Sigmoid colon (tissue), 7 donors: ENCODE measurements around the gene P2RX3. TPM values are rescaled to one million over a fixed set of nuclear protein-coding genes. Genes with fewer than 3 reads are reported as not detected.
"Not testable (repeated sequence)": the region's sequence is repeated elsewhere in the genome, so short reads cannot be mapped to it uniquely, and the experiment has no call there.

Experiments
- DNase-seq: peaks from one replicate; pipeline ENCODE4 v3.0.0-alpha.2; 2019
- H3K27ac ChIP-seq, 4 donors: fragments of 200-600 bp; sonication (generic); one replicate each; pipeline ENCODE4 v1.5.1; 2016 to 2019; ENCODE audit warnings: mild to moderate bottlenecking in 1 of 4
- H3K27me3 ChIP-seq, 3 donors: fragments of 200-600 bp; sonication (generic); one replicate each; pipeline ENCODE4 v1.5.1; 2019; ENCODE audit warnings: mild to moderate bottlenecking in 1 of 3
- H3K36me3 ChIP-seq, 4 donors: fragments of 200-600 bp; sonication (generic); one replicate each; pipeline ENCODE4 v1.5.1; 2016 to 2019
- H3K4me1 ChIP-seq, 4 donors: fragments of 200-600 bp; sonication (generic); one replicate each; pipeline ENCODE4 v1.5.1; 2017 to 2019
- H3K4me3 ChIP-seq, 4 donors: fragments of 200-600 bp; sonication (generic); one replicate each; pipeline ENCODE4 v1.5.1; 2017 to 2019; ENCODE audit warnings: mild to moderate bottlenecking in 2 of 4, moderate library complexity in 1 of 4
- H3K9me3 ChIP-seq, 4 donors: fragments of 200-600 bp in 3 of 4; sonication (generic) in 3 of 4; one replicate each; pipeline versions ENCODE4 v1.5.1 to v1.6.1; 2013 to 2019
- CTCF ChIP-seq, 4 experiments: fragments of 450-650 bp in 3 of 4; fragments of 200-600 bp in 1 of 4; IDR thresholded peaks; one replicate each; pipeline ENCODE4 v1.5.1; 2016 to 2019; ENCODE audit warnings: antibody characterized with exemption in 4 of 4, mild to moderate bottlenecking in 3 of 4, moderate library complexity in 2 of 4
- EP300 ChIP-seq, 4 donors: sonication (generic); formaldehyde crosslinking; IDR thresholded peaks; one replicate each; pipeline ENCODE4 v1.6.1; 2017; ENCODE audit warnings: antibody characterized with exemption in 4 of 4
- POLR2A ChIP-seq, 2 donors: fragments of 450-650 bp; IDR thresholded peaks; one replicate each; pipeline ENCODE4 v1.6.1; 2016; ENCODE audit warnings: antibody characterized with exemption in 2 of 2, mild to moderate bottlenecking in 2 of 2, moderate library complexity in 2 of 2
- POLR2AphosphoS5 ChIP-seq, 4 donors: sonication (generic); formaldehyde crosslinking; IDR thresholded peaks; one replicate each; pipeline ENCODE4 v1.6.1; 2017; ENCODE audit warnings: antibody characterized with exemption in 4 of 4
- WGBS, 2 donors: extraction: QIAGEN DNeasy Blood & Tissue Kit; methylation state at CpG; one replicate each; pipeline ENCODE4 v1.1.7; 2013; 5-methylcytosine and 5-hydroxymethylcytosine counted together
- intact Hi-C: fragments of 100-400 bp; cut with DNase I; formaldehyde crosslinking; loops from one replicate; pipeline ENCODE4 v1.15.1; 2023
- polyA plus RNA-seq, 3 donors: library from polyadenylated mRNA; stranded (reverse); fragments of 200-250 nt; gene quantifications; one replicate each; pipeline ENCODE4 v1.2.3, GENCODE V29; 2013
- total RNA-seq, 4 donors: library from RNA; depleted of rRNA; stranded (reverse); fragments of >200 nt; gene quantifications; one replicate each; pipeline ENCODE4 v1.1.0, GENCODE V29; 2016
- donor health status: healthy with polysubstance abuse.
- donor health status: Bipolar disorder and iron deficiency.
- donor health status: healthy.

The P2RX3 gene
- under 1 TPM in 1 of 4 donors, not detected in 3; 0.36 TPM for total RNA-seq
- polyA plus RNA-seq: under 1 TPM in 1 of 3 donors, not detected in 2; 0.07 TPM

DNA sequence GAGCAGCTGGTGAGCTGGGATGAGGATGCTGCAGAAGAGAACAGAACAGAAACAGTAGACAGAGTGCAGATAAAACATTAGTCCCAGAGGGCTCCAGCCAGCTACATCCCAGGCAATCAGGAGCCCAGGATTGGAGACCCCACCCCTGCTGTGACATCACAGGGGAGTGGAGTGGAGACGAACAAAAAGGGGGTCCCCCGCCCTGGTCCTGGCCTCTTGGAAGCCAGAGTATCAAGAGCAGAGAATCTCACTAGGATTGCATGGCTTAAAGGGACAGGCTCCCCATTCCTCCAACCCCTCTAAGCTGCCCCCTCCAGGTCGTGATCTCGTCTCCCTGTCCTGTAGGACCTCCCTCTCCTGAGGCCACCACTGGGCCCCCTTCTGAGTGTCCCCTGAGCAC lies at the start of gene P2RX3:
TSS of gene P2RX3 (plus strand) at position 211 of the 400 bp plus-strand sequence. CDS start 199 bp downstream, outside the sequence.
- Histone ChIP-seq H3K36me3 (peaks cover 0 to 3% (median under 1%) of the 10 kb centered on the region in 4 donors), H3K4me3 (no peak within 1 kb of the TSS), H3K27me3 (peaks cover 0 to 4% (median 0%) of the 10 kb centered on the region in 3 donors), H3K27ac (no peak within 1 kb of the TSS), H3K4me1 (peaks cover 0 to 22% (median 15%) of the 10 kb centered on the region in 4 donors), H3K9me3 (no peaks in the 10 kb centered on the region)
- intact Hi-C loops: loop anchor here (5.0 kb wide), 1 partner anchor 329 kb away; the partner anchor contains the start of gene ZDHHC5
- TF ChIP-seq CTCF (IDR thresholded peaks at IDR 0.05) (no peak), POLR2AphosphoS5 (IDR thresholded peaks at IDR 0.05) (no peak), POLR2A (IDR thresholded peaks at IDR 0.05) (no peak), EP300 (IDR thresholded peaks at IDR 0.05) (no peak)
- WGBS, 2 donors: 60 to 69% methylated on average over 4 of the region's 4 CpGs
- DNase-seq: no peak

GRCh38 chr11:57288771-57289579 lies 49.2 kb upstream of the P2RX3 start:
- H3K4me3 ChIP-seq: no peak overlapping the region
- WGBS, 2 donors: 5 to 19% methylated on average over 11 of the region's 11 CpGs
- H3K27me3 ChIP-seq: no peaks in the 10 kb centered on the region
- peaks cover 0 to 6% (median 0%) of the 10 kb centered on the region in 4 donors for H3K4me1 ChIP-seq
- no peak for DNase-seq
- no peaks in the 10 kb centered on the region for H3K36me3 ChIP-seq
- no peak overlapping the region for H3K27ac ChIP-seq
- TF ChIP-seq POLR2A (IDR thresholded peaks at IDR 0.05): no peak
- no peak for TF ChIP-seq EP300 (IDR thresholded peaks at IDR 0.05)
- no peak for TF ChIP-seq CTCF (IDR thresholded peaks at IDR 0.05)
- no peak for TF ChIP-seq POLR2AphosphoS5 (IDR thresholded peaks at IDR 0.05)
- no peaks in the 10 kb centered on the region for H3K9me3 ChIP-seq
- intact Hi-C loops: no loop called here

DNA sequence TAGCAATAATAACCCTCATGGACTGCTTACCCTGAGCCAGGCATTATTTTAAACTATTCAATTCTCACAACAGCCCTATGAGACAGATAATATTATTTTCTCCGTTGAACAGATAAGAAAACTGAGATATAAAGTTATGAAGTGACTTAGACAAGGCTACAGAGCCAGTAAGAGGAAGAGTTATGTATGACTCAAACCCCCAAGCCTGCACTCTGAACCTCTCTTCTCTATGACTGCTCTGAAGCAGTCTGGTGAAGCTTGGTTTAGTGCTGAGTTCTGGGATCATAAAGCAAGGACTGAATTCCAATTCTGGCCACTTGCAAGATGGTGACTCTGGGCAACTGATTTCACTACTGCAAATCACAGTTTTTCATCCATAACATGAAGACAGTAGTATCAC lies 47.9 kb upstream of the P2RX3 start:
- TF ChIP-seq EP300 (IDR thresholded peaks at IDR 0.05) (no peak), POLR2A (IDR thresholded peaks at IDR 0.05) (no peak), CTCF (IDR thresholded peaks at IDR 0.05) (no peak), POLR2AphosphoS5 (IDR thresholded peaks at IDR 0.05) (no peak)
- Histone ChIP-seq H3K4me3 (no peak overlapping the region), H3K4me1 (peaks cover 0 to 6% (median 0%) of the 10 kb centered on the region in 4 donors), H3K36me3 (no peaks in the 10 kb centered on the region), H3K27ac (no peak overlapping the region), H3K27me3 (no peaks in the 10 kb centered on the region), H3K9me3 (no peaks in the 10 kb centered on the region)
- no peak for DNase-seq
- WGBS, 2 donors: 20 to 68% methylated on average over 1 of the region's 1 CpG
- intact Hi-C loops: no loop called here

DNA sequence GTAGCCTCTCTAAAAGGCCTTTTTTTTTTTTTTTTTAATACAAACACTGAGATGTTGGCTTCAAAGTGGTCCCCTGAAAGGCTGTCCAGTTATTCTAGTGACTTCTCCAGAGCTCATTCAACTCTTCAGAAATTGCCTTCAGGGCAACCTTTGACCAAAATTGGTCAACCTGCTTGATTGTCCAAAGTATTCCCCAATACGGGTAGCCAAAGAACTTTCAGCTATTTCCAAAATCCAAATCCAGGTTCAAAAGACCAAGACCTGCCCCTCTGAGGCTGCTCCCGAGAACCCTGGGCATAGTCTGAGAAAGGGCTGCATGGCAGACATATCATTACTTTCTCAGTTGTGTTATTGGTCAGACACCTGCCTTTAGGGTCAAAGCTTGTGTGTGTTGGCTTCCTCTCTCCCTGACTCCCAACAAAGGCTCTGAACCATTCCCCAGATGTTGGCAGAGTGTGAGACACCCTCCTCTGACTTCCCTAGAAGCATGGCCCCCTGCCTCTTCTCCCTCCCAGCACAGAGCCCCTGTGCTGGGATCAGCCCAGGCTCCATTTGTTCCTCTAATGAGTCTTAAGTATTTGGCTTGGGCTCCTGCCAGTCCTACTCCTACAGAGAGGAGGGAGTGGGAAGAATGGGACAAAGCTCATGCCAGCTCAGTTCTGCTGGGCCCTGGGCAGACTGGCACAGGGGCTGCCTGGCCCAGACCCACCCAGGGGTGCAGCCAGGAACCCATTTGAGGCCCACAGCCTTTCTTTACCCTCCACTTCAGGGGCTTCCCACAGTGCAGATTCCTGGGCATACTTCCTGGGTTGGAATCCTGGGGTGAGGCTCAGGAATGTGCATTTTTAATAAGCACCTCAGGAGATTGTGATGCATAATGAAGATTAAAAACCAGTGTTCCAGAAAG lies 43.7 kb upstream of the P2RX3 start:
- Histone ChIP-seq H3K27me3 (no peaks in the 10 kb centered on the region), H3K9me3 (peaks cover 2 to 8% (median 3%) of the 10 kb centered on the region in 4 donors), H3K27ac (peak overlapping the region in 1 of 4 donors; percentile 37), H3K36me3 (peaks cover 9 to 20% (median 12%) of the 10 kb centered on the region in 4 donors), H3K4me3 (no peak overlapping the region), H3K4me1 (no peaks in the 10 kb centered on the region)
- WGBS, 2 donors: 60 to 85% methylated on average over 2 of the region's 2 CpGs
- TF ChIP-seq POLR2AphosphoS5 (IDR thresholded peaks at IDR 0.05) (no peak), POLR2A (IDR thresholded peaks at IDR 0.05) (no peak)
- intact Hi-C loops: no loop called here
- no peak for DNase-seq

- H3K4me3 ChIP-seq, H3K27ac ChIP-seq, H3K27me3 ChIP-seq, intact Hi-C loops, H3K4me1 ChIP-seq, DNase-seq: not testable (repeated sequence)
- 86 to 93% methylated on average over 3 of the region's 3 CpGs for WGBS, 2 donors
- peaks cover 26 to 37% (median 29%) of the 10 kb centered on the region in 4 donors for H3K36me3 ChIP-seq
- H3K9me3 ChIP-seq: peaks cover 3 to 11% (median 7%) of the 10 kb centered on the region in 4 donors
Measured at GRCh38 chr11:57296205-57296604, 41.9 kb upstream of the P2RX3 start.
